ENCODE results near the gene HOXC11.

The HOXC11 gene

GRCh38 chr12:53958128-53958527 is 14.8 kb upstream of the HOXC11 start:
- no peak for DNase-seq

GRCh38 chr12:53959314-53959713 is 13.6 kb upstream of the HOXC11 start:
- no peak for DNase-seq

- no peak for DNase-seq
Measured at GRCh38 chr12:53960187-53961024, 12.5 kb upstream of the HOXC11 start.

- DNase-seq = no peak
Measured at GRCh38 chr12:53961025-53961761, 11.7 kb upstream of the HOXC11 start.

GRCh38 chr12:53963005-53963404 is 9.9 kb upstream of the HOXC11 start:
- DNase-seq = no peak

GRCh38 chr12:53963434-53964314 is 9.3 kb upstream of the HOXC11 start:
- DNase-seq = no peak

GRCh38 chr12:53964315-53964713 is 8.6 kb upstream of the HOXC11 start:
- no peak for DNase-seq

GRCh38 chr12:53965281-53966084 is 7.4 kb upstream of the HOXC11 start:
- no peak for DNase-seq

GRCh38 chr12:53966085-53966384 is 6.9 kb upstream of the HOXC11 start:
- DNase-seq = no peak

GRCh38 chr12:53966385-53967133 is 6.4 kb upstream of the HOXC11 start:
- no peak for DNase-seq

GRCh38 chr12:53967421-53967925 is 5.5 kb upstream of the HOXC11 start:
- peak in 2 of 3 experiments; percentile 14 to 26 for DNase-seq

- DNase-seq = no peak
Measured at GRCh38 chr12:53968214-53969127, 4.5 kb upstream of the HOXC11 start.

GRCh38 chr12:53969588-53970259 is 3.2 kb upstream of the HOXC11 start:
- no peak for DNase-seq

GRCh38 chr12:53970451-53970850 is 2.5 kb upstream of the HOXC11 start:
- DNase-seq = no peak

GRCh38 chr12:53971129-53971528 is 1.8 kb upstream of the HOXC11 start:
- DNase-seq = no peak

GRCh38 chr12:53971686-53972085 is 1.2 kb upstream of the HOXC11 start:
- DNase-seq = no peak

GRCh38 chr12:53972152-53972702 is 699 bp upstream of the HOXC11 start:
- DNase-seq = no peak

- DNase-seq = peak in 1 of 3 experiments; percentile 47
Measured at GRCh38 chr12:53973236-53974042, 513 bp downstream of the HOXC11 start.

Data from NCI-H1417 (cell line).